Heart right ventricle (tissue), 16 donors: ENCODE results near the gene PIP5KL1. TPM values are rescaled to one million over a fixed set of nuclear protein-coding genes. Genes with fewer than 3 reads are reported as not detected.
A peak's percentile ranks its signal among the peaks of the same experiment; 100 is the strongest.
"Not testable (repeated sequence)": the region's sequence is repeated elsewhere in the genome, so short reads cannot be mapped to it uniquely, and the experiment has no call there.

Source experiments
- ATAC-seq, 8 donors: fragments of 200-7000 bp; cut with Tn5 transposase; one replicate each; pipeline ENCODE4 v1.9.1; 2020; ENCODE audit warnings: mild to moderate bottlenecking in 8 of 8, moderate library complexity in 8 of 8, moderate number of reproducible peaks in 1 of 8
- DNase-seq, 2 donors: peaks; one replicate each; pipeline ENCODE4 v3.0.0-alpha.2; 2020
- H3K27ac ChIP-seq, 10 donors: fragments of 200-600 bp; sonication (generic) in 2 of 10; one replicate each; pipeline versions ENCODE4 v1.5.0 to v1.8.0; 2020 to 2022; ENCODE audit warnings: mild to moderate bottlenecking in 3 of 10
- H3K27me3 ChIP-seq, 7 donors: fragments of 200-600 bp; one replicate each; pipeline ENCODE4 v1.8.0; 2021 to 2022; ENCODE audit warnings: mild to moderate bottlenecking in 2 of 7
- H3K36me3 ChIP-seq, 9 donors: fragments of 200-600 bp; sonication (generic) in 1 of 9; one replicate each; pipeline versions ENCODE4 v1.5.0 to v1.8.0; 2020 to 2022; ENCODE audit warnings: mild to moderate bottlenecking in 2 of 9
- H3K4me1 ChIP-seq, 9 donors: fragments of 200-600 bp; sonication (generic) in 1 of 9; one replicate each; pipeline versions ENCODE4 v1.5.0 to v1.8.0; 2020 to 2022; ENCODE audit warnings: mild to moderate bottlenecking in 4 of 9
- H3K4me3 ChIP-seq, 10 donors: fragments of 200-600 bp; sonication (generic) in 2 of 10; one replicate each; pipeline versions ENCODE4 v1.5.0 to v1.8.0; 2020 to 2022; ENCODE audit warnings: mild to moderate bottlenecking in 7 of 10, moderate library complexity in 2 of 10
- H3K9me3 ChIP-seq, 11 donors: fragments of 200-600 bp in 10 of 11; sonication (generic) in 2 of 11; one replicate each; pipeline versions ENCODE4 v1.5.0 to v1.8.0; 2013 to 2022; ENCODE audit warnings: mild to moderate bottlenecking in 2 of 11, control low read depth in 1 of 11, moderate library complexity in 1 of 11
- WGBS, 2 donors: extraction: QIAGEN DNeasy Blood & Tissue Kit; methylation state at CpG; one replicate each; pipeline ENCODE4 v1.1.7; 2013; ENCODE audit warnings: inconsistent platforms in 1 of 2; 5-methylcytosine and 5-hydroxymethylcytosine counted together
- intact Hi-C, 10 donors: fragments of 100-400 bp; cut with DNase I; formaldehyde crosslinking; loops; one replicate each; pipeline versions ENCODE4 v1.11.1 to v1.14.2; 2022
- polyA plus RNA-seq, 2 donors: library from polyadenylated mRNA; stranded (reverse); fragments of 200-250 nt; gene quantifications; one replicate each; pipeline ENCODE4 v1.2.3, GENCODE V29; 2013
- total RNA-seq, 10 donors: library from RNA; stranded (reverse); fragmentation: NEBNext Ultra II Directional in 3 of 10; extraction: Animal tissue kit (Norgen Biotek cat#: 25700) in 3 of 10; gene quantifications; one replicate each; pipeline versions ENCODE4 v1.2.1 to v1.2.4, GENCODE V29; 2021 to 2023
- TF ChIP-seq, protein P1 (sequence below), 9 donors: fragments of 200-600 bp; sonication (generic) in 2 of 9; IDR thresholded peaks; one replicate each; pipeline versions ENCODE4 v1.5.0 to v1.8.0; 2021 to 2022; ENCODE audit warnings: antibody characterized with exemption in 9 of 9, mild to moderate bottlenecking in 5 of 9, moderate library complexity in 1 of 9
- donor health status: Arrhythmogenic right ventricular cardiomyopathy.
- donor health status: ischemic (EF 13 %, LVEDD 7.1; RV severe dilation, severe dysfunction).
- donor health status: healthy with polysubstance abuse.
- donor health status: DM: no; HTN: yes; CAD: no.
- donor health status: DM: no; HTN: no; CAD: no.
- donor health status: ischemic (EF 25% LVEDD 6.9; RV normal size, moderate dysfunction).
- donor health status: ischemic (EF 25% LVEDD 5.7; RV mildly dilated, moderate dysfunction).
- donor health status: healthy.
- donor health status: DM: yes; HTN: yes; CAD: no.
- donor health status: Ischemic cardiomyopathy.
- donor health status: ischemic (EF 35%, LVEDD 5.7; RV mildly dilated, moderate dysfunction).
- donor health status: nonischemic (EF 11% LVEDD 7.7; RV severe dilation, severe dysfunction).
- donor health status: DM: yes; HTN: yes; CAD: no.
- donor health status: PGD.
- donor health status: ischemic (EF 29% LVEDD 5.4; RV normal size, mild dysfunction).
- donor health status: nonischemic (EF 23%, LVEDD 6.1; RV moderate dilation, normal function).

Gene PIP5KL1
- total and polyA plus RNA-seq, 12 donors: 0.25 to 0.59 (median 0.46) TPM; not detected in 4

DNA sequence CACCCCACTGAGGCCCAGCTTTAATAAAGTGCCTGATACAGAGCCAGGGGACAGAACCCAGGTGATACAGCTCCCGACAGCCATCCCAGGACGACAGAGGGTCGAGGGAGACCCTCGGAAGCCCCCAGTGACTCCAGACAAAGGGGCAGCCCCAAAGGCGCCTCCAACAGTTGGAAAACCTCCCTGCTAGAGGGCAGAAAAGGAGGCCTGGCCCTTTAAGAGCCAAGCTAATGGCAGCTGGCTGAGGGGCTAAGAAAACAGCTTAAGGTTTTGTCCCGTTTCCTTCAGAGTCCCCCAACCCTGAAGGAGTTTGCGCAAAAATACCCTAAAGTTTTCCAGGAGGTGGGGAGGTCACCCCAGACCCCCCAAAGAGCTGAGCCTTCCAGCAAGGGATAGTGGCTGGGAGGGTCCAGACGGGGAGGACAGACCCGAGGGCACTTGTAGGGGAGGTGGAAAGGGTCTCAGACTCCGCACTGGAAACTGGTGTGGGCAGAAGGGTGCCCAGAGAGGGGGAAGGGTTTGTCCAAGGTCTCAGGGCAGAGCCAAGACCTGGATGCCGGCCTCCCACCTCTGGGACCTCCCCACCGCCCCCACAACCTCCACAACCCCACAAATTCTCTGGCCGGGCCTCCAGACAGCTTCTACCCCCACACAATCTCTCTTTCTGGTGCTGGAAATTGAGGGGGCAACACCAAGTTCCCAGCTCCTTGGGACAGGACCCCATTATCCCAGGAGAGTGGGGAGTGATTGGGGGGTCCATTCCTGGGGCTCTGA is 44.9 kb downstream of the PIP5KL1 start:
- ATAC-seq: no peak
- Histone ChIP-seq H3K36me3 (peaks cover 0 to 68% (median 25%) of the 10 kb centered on the region in 9 donors), H3K4me1 (peaks cover 0 to 42% (median 26%) of the 10 kb centered on the region in 9 donors), H3K9me3 (no peaks in the 10 kb centered on the region), H3K4me3 (no peak overlapping the region), H3K27ac (peak overlapping the region in 8 of 10 donors; percentile 1 to 60 (median 48)), H3K27me3 (no peaks in the 10 kb centered on the region)
- DNase-seq: no peak
- TF ChIP-seq, protein P1, sequence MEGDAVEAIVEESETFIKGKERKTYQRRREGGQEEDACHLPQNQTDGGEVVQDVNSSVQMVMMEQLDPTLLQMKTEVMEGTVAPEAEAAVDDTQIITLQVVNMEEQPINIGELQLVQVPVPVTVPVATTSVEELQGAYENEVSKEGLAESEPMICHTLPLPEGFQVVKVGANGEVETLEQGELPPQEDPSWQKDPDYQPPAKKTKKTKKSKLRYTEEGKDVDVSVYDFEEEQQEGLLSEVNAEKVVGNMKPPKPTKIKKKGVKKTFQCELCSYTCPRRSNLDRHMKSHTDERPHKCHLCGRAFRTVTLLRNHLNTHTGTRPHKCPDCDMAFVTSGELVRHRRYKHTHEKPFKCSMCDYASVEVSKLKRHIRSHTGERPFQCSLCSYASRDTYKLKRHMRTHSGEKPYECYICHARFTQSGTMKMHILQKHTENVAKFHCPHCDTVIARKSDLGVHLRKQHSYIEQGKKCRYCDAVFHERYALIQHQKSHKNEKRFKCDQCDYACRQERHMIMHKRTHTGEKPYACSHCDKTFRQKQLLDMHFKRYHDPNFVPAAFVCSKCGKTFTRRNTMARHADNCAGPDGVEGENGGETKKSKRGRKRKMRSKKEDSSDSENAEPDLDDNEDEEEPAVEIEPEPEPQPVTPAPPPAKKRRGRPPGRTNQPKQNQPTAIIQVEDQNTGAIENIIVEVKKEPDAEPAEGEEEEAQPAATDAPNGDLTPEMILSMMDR (IDR thresholded peaks at IDR 0.05): no peak
- intact Hi-C loops: no loop called here
- 80 to 81% methylated on average over 13 of the region's 13 CpGs for WGBS, 2 donors

DNA sequence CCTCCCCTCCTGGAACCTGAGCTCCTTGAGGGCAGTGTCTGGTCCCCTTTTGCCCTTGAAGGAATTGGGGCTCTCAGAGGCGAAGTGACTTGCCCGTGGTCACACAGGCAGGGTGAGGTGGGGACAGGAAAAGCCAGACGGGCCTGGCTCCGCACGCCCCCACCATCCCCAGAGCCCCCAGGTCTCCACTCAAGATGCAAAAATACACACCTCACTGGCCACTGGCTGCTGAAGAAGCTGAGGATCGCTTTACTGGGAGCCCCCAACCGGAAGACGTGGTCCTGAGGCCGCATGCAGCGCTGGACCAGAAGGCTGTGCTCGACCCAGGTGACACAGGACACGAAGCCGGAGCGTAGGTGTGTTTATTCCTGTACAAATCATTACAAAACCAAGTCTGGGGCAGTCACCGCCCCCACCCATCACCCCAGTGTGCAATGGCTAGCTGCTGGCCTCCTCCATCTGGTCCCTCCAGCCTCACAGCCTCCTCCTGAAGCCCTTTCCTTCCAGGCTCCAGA is 45.5 kb downstream of the PIP5KL1 start:
- ATAC-seq: peak in 3 of 8 donors; percentile 11 to 16 (median 12)

DNA sequence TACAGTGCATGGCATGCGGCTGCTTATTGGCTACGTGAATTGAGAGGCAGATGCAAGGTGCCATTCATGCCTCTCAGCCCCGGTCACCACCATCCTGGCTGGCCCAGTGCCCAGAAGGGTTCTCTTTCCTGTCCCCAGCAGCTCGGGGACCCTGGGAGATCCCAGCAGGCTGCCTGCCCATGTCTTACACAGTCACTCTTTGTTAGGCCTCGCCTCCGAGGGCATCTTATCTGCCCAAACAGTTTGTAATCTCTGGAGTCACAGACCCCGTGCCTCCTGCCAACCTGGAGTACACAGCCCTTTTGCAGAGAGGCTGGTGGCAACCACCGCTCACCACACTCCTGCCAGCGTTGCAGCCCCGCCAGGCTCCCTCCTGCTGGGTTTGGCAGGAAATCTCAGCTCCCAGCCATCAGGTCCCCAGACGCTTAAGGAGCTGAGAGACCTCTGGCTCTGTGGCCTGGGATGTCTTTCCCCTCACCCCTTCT is 46.1 kb downstream of the PIP5KL1 start:
- intact Hi-C loops: no loop called here
- WGBS, 2 donors: 23 to 28% methylated on average over 11 of the region's 11 CpGs
- DNase-seq: peak in 1 of 2 donors; percentile 64

More for the DNA sequence above, 45.5 kb downstream of the PIP5KL1 start:
- Histone ChIP-seq H3K27me3 (no peaks in the 10 kb centered on the region), H3K4me3 (no peak overlapping the region), H3K4me1 (peaks cover 0 to 42% (median 26%) of the 10 kb centered on the region in 9 donors), H3K27ac (peak overlapping the region in 9 of 10 donors; percentile 26 to 60 (median 48)), H3K9me3 (no peaks in the 10 kb centered on the region), H3K36me3 (peaks cover 0 to 62% (median 18%) of the 10 kb centered on the region in 9 donors)
- whole genome bisulfite sequencing, 2 donors: 75 to 76% methylated on average over 15 of the region's 15 CpGs
- intact Hi-C loops: no loop called here
- DNase-seq: no peak
- TF ChIP-seq, protein P1 (IDR thresholded peaks at IDR 0.05): no peak

DNA sequence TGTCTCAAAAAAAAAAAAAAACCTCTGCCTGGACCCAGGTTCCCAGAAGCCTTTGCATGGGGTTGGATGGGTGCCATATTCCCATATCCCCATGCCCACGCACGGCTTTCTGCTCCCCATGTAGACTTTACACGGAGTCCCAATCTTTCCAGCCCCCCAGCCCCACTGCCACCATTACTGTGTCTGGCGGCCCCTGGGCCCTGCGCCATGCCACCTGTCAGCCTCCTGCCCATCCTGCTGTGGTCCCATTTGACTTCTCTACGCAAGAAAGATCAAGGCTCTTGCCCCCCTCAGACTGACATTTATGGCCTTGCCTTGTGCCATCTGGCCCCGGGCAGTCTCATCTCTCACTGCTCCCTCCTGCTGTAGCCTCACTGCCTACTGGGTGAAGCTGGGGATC is 46.6 kb downstream of the PIP5KL1 start:
- no peak for DNase-seq
- H3K36me3 ChIP-seq: peaks cover 0 to 51% (median 17%) of the 10 kb centered on the region in 9 donors

More for the DNA sequence above, 46.1 kb downstream of the PIP5KL1 start:
- no peak overlapping the region for H3K4me3 ChIP-seq
- no peaks in the 10 kb centered on the region for H3K9me3 ChIP-seq
- peaks cover 0 to 42% (median 26%) of the 10 kb centered on the region in 9 donors for H3K4me1 ChIP-seq
- peak; percentile 37 to 65 (median 51) for ATAC-seq
- peak overlapping the region in 9 of 10 donors; percentile 26 to 60 (median 48) for H3K27ac ChIP-seq
- H3K27me3 ChIP-seq: no peaks in the 10 kb centered on the region
- TF ChIP-seq, protein P1 (IDR thresholded peaks at IDR 0.05): no peak
- H3K36me3 ChIP-seq: peaks cover 0 to 56% (median 17%) of the 10 kb centered on the region in 9 donors

DNA sequence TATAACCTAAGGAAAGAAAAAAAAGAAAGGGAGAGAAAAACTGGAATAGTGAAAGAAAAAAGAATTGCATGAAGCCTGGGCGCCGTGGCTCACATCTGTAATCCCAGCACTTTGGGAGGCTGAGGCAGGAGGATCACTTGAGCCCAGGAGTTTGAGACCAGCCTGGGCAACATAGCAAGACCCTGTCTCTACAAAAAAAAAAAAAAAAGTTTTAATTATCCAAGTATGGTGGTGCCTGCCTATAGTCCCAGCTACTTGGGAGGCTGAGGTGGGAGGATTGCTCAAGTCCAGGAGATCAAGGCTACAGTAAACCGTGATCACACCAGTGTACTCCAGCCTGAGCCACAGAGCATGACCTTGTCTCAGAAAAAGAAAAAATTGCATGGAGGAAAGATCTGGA is 48.9 kb downstream of the PIP5KL1 start:
- H3K9me3 ChIP-seq, ATAC-seq, DNase-seq, intact Hi-C loops, H3K4me3 ChIP-seq, H3K27ac ChIP-seq: not testable (repeated sequence)
- H3K4me1 ChIP-seq: peaks cover 3 to 59% (median 41%) of the 10 kb centered on the region in 9 donors
- H3K36me3 ChIP-seq: peaks cover 0 to 29% (median 7%) of the 10 kb centered on the region in 9 donors
- peaks cover 0 to 12% (median 0%) of the 10 kb centered on the region in 7 donors for H3K27me3 ChIP-seq
- WGBS, 2 donors: 88 to 94% methylated on average over 3 of the region's 3 CpGs

More for the DNA sequence above, 46.6 kb downstream of the PIP5KL1 start:
- Histone ChIP-seq H3K4me3 (no peak overlapping the region), H3K4me1 (peaks cover 0 to 42% (median 26%) of the 10 kb centered on the region in 9 donors), H3K9me3 (no peaks in the 10 kb centered on the region), H3K27ac (peak overlapping the region in 5 of 10 donors; percentile 32 to 60 (median 48)), H3K27me3 (no peaks in the 10 kb centered on the region)
- TF ChIP-seq, protein P1 (IDR thresholded peaks at IDR 0.05): no peak
- WGBS, 2 donors: 76 to 86% methylated on average over 7 of the region's 7 CpGs
- ATAC-seq: peak in 3 of 8 donors; percentile 4 to 45 (median 6)
- intact Hi-C loops: no loop called here
